DND-41 (cell line): Measurements from ENCODE around the gene LDLRAP1.

Source experiments
- CTCF ChIP-seq: IDR thresholded peaks from 2 replicates; pipeline ENCODE4 v1.5.1; 2012; ENCODE audit warnings: borderline replicate concordance, low read length, moderate library complexity, mild to moderate bottlenecking; ENCODE audit not compliant: poor library complexity, severe bottlenecking; ENCODE audit errors: extremely low read depth
- EZH2 ChIP-seq: IDR thresholded peaks from 3 replicates; pipeline ENCODE4 v1.6.1; 2012; ENCODE audit warnings: borderline replicate concordance, low read depth, mild to moderate bottlenecking, moderate library complexity, low read length, inconsistent platforms; ENCODE audit not compliant: severe bottlenecking

- no peak for TF ChIP-seq CTCF
- no peak for TF ChIP-seq EZH2
Observed at GRCh38 chr1:25556132-25556670, 12.8 kb downstream of the LDLRAP1 start.
